ENCODE data around the gene TBCB.
"Not testable (repeated sequence)": the region's sequence is repeated elsewhere in the genome, so short reads cannot be mapped to it uniquely, and the experiment has no call there.

Gene TBCB

GRCh38 chr19:36101550-36102327 is 13.5 kb upstream of the TBCB start:
- no peak for DNase-seq (ENCODE audit: low spot score)

GRCh38 chr19:36103040-36103626 is 12.1 kb upstream of the TBCB start:
- no peak for DNase-seq (ENCODE audit: low spot score)

DNA sequence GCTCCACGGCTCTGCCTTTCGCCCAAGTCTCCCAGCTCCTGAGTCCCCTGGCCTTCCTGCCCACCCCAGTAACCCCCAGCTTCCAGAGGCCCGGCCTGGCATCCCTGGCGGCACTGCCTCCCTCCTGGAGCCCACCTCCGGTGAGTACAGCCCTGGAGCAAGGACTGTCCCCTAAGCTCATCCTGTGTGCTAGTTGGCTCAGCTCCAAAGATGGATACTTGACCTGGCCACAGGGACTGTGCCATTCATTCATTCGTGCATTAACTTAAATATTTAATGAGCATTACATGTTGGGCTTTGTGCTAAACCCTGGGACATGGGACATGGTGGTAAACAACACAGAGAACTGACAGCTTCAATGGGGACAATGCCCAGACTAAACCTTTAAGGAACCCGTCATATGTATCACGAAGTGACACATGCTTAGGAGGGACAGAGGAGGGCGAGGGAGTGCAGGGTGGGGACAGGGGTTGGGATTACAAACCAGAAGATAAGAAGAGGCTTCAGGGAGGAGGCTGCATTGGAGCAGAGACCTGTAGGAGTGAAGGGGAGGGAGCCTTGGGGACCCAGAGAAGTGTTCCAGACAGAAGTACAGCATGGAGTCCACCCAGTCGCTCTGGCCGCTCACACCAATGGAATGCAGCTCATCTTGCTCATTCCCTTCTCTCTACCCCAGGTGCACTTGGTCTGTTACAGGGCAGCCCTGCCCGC is 11.3 kb upstream of the TBCB start:
- DNase-seq (ENCODE audit: low spot score) = no peak

DNA sequence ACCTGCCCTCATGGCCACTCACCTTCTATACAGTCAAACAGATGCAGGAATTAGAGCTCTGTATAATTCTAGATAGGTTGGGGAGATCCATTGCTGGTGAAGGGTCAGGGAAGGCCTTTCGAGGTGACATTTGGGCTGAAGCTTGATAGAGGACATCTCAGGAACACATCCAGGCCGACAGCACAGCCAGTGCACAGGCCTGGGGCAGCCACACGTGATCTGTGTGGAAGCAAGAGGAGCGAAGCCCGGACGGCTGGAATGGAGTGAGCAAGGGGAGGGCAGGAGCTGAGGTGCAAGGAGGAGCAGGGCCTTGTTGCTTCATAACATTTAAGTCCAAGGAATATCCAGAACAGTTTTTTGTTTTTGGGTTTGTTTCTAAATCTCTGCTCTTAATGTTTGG is 8.8 kb upstream of the TBCB start:
- DNase-seq (ENCODE audit: low spot score) = no peak

GRCh38 chr19:36106991-36107390 is 8.3 kb upstream of the TBCB start:
- no peak for DNase-seq (ENCODE audit: low spot score)

DNA sequence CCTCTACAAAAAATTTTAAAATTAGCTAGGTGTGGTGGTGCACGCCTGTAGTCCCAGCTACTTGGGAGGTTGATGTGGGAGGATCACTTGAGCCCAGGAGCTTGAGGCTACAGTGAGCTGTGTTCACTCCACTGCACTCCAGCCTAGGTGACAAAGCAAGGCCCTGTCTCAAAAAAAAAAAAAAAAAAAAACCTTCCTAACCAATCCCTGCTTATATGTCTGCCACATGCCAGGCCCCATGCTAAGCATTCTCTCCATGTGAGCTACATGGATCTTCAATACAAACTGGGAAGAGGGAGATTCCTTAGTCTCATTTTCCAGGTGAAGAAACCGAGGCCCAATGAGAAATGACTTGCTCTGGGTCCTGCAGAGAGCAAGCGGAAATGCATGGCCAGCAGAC is 6.6 kb upstream of the TBCB start:
- DNase-seq (ENCODE audit: low spot score) = no peak

- no peak for DNase-seq (ENCODE audit: low spot score)
These were observed 4.6 kb upstream of the TBCB start, which contains the start of gene OVOL3 for GRCh38 chr19:36110487-36111199. OVOL3 (plus strand) TSS chr19:36111143; CDS start chr19:36111203, 60 bp downstream.

DNA sequence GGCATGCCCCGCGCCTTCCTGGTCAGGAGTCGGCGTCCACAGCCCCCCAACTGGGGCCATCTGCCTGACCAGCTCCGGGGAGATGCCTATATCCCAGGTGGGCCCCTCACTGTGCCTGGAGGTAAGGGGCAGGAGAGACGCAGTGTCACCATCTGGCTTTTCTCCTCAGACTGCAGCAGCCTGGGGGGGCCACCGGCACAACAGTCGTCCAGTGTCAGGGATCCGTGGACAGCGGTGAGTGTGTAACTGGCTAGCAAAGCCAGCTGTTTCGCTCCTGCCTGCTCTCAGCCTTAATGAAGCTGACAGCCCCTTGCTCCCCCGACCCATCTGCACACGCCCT is 4.1 kb upstream of the TBCB start:
- no peak for DNase-seq (ENCODE audit: low spot score)

- DNase-seq (ENCODE audit: low spot score) = no peak
These were observed 2.6 kb upstream of the TBCB start for GRCh38 chr19:36112678-36113077.

DNA sequence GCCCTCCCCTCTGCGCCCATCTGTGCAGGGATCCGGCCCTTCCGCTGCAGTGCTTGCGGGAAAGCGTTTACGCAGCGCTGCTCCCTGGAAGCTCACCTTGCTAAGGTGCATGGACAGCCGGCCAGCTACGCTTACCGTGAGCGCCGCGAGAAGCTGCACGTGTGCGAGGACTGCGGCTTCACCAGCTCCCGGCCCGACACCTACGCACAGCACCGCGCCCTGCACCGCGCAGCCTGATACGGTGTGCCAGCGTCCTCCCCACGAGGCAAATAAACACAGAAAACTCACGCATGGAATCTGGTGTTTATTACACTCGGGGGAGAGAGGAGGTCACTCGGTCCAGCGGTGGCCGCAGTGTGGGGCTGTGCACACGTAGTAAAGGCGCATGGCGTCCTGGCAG is 1.8 kb upstream of the TBCB start:
- DNase-seq (ENCODE audit: low spot score) = no peak

GRCh38 chr19:36113894-36114720 is 1.2 kb upstream of the TBCB start:
- DNase-seq (ENCODE audit: low spot score) = no peak

DNA sequence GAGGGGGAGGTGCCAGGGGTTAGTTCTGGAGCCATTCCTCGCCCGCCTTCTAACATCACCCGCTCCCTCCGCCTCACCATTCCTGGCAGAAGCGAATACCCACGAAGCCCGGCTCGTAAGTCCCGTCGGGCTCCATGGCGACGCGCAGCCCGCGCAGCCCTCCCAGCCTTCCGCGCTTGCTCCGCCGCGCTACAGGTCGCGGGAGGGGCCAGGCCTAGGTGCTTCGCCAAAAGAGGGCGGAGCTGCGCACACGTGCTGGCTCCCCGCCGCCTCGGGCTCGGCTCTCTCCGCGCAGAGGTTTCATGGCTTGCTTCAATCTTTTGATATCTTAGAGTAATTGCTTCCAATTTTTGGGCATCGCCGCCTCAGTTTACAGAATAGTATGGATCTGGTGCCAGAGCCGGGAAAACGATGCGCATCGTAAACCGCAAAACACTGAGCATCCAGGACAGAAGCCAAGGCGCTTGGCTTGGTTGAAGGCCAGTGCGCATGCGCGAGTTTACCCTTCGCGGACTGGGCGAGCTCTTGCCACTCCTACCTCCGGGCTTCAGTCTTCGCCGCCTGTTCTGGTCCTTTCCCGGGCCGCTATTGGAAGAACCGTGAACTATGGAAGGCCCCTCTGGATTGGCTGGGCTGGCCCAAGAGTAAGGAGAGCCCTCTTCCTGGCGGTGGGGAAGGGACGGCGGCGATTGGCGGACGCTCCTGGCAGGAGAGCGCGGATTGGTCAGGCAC is 381 bp upstream of the TBCB start, which contains the start of gene POLR2I:
Gene POLR2I (minus strand): TSS at position 155 of the 732 bp plus-strand sequence. CDS start 19 bp downstream, at position 136.
- DNase-seq (ENCODE audit: low spot score) = peak; percentile 100

DNA sequence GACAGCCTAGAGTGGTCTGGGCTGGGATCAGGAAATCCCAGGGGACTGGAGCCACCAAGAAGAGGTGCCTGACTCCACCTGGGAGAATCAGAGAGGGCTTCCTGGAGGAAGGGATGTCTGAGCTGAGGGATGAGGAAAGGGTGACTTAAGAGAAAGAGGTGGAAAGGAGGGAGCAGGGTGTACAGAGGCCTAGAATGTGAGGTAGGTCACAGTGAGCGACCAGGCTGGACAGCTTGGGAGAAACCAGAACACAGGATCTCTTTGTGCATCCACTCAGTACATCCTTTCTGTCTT is 1.0 kb downstream of the TBCB start:
- no peak for DNase-seq (ENCODE audit: low spot score)

GRCh38 chr19:36120092-36120983 is 5.1 kb downstream of the TBCB start:
- DNase-seq (ENCODE audit: low spot score) = no peak

DNA sequence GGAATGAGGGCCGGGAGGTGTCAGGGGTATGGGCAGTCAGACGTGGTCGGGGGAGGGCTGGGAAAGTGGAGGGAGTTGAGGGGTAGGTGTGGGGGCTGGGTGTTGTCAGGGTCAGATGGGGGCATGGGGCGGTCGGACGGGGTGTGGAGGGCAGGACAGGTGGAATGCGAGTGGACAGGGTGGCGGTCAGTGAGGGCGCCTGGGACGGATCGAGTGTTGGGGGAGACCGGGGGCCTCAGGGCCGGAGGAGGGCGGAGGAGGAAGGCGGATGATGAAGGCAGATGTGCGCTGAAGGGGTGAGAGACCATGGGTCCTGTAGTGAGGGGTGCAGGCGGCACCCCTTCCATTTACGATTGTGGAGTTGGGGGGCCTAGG is 5.7 kb downstream of the TBCB start:
- DNase-seq (ENCODE audit: low spot score) = no peak

DNA sequence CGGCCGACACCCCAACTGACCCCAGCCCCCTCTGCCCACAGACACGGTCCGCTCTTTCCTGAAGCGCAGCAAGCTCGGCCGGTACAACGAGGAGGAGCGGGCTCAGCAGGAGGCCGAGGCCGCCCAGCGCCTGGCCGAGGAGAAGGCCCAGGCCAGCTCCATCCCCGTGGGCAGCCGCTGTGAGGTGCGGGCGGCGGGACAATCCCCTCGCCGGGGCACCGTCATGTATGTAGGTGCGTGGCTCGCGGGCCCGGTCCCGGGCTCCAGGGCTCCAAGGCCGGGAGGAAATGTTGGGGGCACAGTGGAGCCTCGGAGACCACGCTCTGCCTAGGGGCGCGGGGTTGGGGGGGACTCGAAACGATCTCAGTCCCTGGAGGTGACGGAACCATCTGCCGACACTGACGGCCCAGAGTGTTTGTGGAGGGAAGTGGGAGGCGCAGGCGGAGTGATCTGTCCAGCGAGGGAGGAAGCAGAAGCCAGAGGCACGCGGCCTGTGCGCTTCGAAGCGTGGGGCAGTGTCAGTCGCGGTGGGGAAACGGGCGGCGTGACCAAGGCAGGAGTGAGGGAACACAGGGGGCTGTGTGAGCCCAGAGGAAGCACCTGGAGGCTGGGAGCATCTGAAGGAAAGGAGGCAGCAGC is 6.3 kb downstream of the TBCB start:
- DNase-seq (ENCODE audit: low spot score) = no peak

DNA sequence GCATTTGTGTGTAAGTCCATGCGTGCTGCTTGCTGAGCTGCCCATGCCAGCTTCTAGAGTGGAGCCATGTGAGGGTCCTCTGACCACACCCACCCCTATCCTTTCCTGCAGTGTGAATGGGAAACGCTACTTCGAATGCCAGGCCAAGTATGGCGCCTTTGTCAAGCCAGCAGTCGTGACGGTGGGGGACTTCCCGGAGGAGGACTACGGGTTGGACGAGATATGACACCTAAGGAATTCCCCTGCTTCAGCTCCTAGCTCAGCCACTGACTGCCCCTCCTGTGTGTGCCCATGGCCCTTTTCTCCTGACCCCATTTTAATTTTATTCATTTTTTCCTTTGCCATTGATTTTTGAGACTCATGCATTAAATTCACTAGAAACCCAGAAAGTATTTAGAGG is 10.3 kb downstream of the TBCB start:
- no peak for DNase-seq (ENCODE audit: low spot score)

- no peak for DNase-seq (ENCODE audit: low spot score)
These were observed 13.1 kb downstream of the TBCB start for GRCh38 chr19:36128392-36128736.

DNA sequence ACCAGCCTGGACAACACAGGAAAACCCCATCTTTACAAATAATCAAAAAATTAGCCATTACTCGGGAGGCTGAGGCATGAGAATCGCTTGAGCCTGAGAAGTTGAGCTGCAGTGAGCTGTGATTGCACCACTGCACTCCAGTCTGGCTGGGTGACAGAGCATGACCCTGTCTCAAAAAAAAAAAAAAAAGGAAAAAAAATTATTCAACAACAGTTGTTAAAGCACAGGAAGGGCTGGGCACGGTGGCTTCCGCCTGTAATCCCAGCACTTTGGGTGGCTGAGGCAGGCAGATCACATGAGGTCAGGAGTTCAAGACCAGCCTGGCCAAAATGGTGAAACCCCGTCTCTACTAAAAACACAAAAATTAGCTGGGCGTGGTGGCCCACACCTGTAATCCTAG is 16.0 kb downstream of the TBCB start:
- DNase-seq (ENCODE audit: low spot score) = not testable (repeated sequence)

- not testable (repeated sequence) for DNase-seq (ENCODE audit: low spot score)
These were observed 19.6 kb downstream of the TBCB start for GRCh38 chr19:36134867-36135266.
